ENCODE results near the gene MORN1.

DNA sequence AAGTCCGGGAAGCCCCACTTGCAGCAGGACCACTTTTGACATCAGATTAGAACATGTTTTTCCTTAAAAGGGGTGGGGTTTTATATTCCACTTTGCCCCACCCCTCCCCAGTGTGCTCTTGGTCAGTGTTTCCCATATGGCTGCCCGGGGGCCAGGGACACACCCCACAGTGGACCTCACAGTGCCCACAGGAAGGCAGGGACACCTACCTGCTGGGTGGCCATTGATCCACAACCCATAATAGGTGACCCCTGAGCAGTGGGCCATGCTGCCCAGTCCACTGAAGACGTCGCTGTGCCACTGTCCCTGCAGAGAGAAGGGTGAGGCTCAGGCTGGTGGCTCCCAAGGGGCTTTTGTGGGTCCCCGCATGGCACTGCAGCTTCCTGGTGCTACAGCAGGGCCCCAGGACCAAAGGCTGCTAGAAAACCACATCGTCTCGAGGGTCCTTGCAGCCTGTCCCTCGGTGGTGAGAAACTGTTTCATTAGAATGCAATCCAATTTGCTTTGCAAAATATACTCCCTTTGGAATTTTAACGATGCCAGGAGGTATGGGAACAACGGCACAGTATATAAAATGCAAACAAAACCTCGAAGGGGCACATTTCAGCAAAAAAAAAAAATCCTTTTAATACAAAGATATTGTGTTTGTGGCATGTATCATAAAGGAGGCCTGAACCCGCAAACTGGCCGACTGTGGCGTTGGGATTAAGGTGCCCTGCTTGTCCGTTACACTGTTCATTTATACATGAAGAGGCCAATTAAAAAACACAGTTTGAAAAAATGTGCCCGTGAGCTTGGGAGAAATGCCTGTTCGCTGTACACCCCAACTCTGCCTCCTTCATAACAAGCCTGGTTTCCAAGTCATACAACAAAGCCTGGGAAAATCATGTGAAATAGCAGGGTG, 16.9 kb downstream of the MORN1 start:
- TF ChIP-seq, protein P1, sequence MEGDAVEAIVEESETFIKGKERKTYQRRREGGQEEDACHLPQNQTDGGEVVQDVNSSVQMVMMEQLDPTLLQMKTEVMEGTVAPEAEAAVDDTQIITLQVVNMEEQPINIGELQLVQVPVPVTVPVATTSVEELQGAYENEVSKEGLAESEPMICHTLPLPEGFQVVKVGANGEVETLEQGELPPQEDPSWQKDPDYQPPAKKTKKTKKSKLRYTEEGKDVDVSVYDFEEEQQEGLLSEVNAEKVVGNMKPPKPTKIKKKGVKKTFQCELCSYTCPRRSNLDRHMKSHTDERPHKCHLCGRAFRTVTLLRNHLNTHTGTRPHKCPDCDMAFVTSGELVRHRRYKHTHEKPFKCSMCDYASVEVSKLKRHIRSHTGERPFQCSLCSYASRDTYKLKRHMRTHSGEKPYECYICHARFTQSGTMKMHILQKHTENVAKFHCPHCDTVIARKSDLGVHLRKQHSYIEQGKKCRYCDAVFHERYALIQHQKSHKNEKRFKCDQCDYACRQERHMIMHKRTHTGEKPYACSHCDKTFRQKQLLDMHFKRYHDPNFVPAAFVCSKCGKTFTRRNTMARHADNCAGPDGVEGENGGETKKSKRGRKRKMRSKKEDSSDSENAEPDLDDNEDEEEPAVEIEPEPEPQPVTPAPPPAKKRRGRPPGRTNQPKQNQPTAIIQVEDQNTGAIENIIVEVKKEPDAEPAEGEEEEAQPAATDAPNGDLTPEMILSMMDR (IDR thresholded peaks at IDR 0.05) = no peak
- TF ChIP-seq POLR2A (IDR thresholded peaks at IDR 0.05) = no peak

All from uterus (tissue), 2 donors.